Panc1 (cell line): ENCODE measurements around the gene PSMC1. TPM values are rescaled to one million over a fixed set of nuclear protein-coding genes. Genes with fewer than 3 reads are reported as not detected.

Source experiments
- ATAC-seq: fragments of 200-7000 bp; cut with Tn5 transposase; 2 replicates; pipeline ENCODE4 v1.9.1; 2020; ENCODE audit warnings: mild to moderate bottlenecking, moderate library complexity
- BruUV-seq: library from RNA; stranded (reverse); fragments of 400-500 nt; replicated peaks from 2 replicates; lab custom pipeline; 2021; lab: Mats Ljungman, UMichigan
- CTCF ChIA-PET: fragments of 300-600 bp; sonication (Branson Sonifier 250); formaldehyde crosslinking; loops from one replicate; lab custom pipeline; 2022; ENCODE audit warnings: antibody characterized with exemption; lab: Charles Lee
- POLR2A ChIA-PET: fragments of 300-600 bp; sonication (Branson Sonifier 250); formaldehyde crosslinking; loops from one replicate; lab custom pipeline; 2022; ENCODE audit warnings: antibody characterized with exemption; lab: Charles Lee
- DNase-seq: peaks from one replicate; pipeline ENCODE4 v3.0.0-alpha.2; 2010; ENCODE audit warnings: low read depth, low spot score
- H3K27ac ChIP-seq: 2 replicates; pipeline ENCODE4 v1.5.1; 2011; ENCODE audit warnings: mild to moderate bottlenecking, low read length, inconsistent platforms
- H3K27me3 ChIP-seq: fragments of 200-500 bp; sonication (Bioruptor generic); 2 replicates; pipeline ENCODE4 v1.6.0; 2014; ENCODE audit warnings: low read length, inconsistent platforms; ENCODE audit not compliant: control insufficient read depth, insufficient read depth
- H3K36me3 ChIP-seq: fragments of 200-500 bp; sonication (Bioruptor generic); 2 replicates; pipeline ENCODE4 v1.5.1; 2014; ENCODE audit warnings: inconsistent platforms, mild to moderate bottlenecking, low read length, moderate library complexity; ENCODE audit not compliant: control insufficient read depth, insufficient read depth
- H3K4me1 ChIP-seq: 2 replicates; pipeline ENCODE4 v1.5.1; 2011; ENCODE audit warnings: inconsistent platforms, mild to moderate bottlenecking, low read length, moderate library complexity; ENCODE audit not compliant: control insufficient read depth, insufficient read depth
- H3K4me3 ChIP-seq, 2 experiments: 2 replicates each; pipeline ENCODE4 v1.5.1; 2011 to 2012; ENCODE audit warnings: low read depth in 2 of 2, low read length in 2 of 2, mild to moderate bottlenecking in 2 of 2, inconsistent platforms in 1 of 2, moderate library complexity in 1 of 2
- H3K9me3 ChIP-seq: fragments of 200-500 bp; sonication (Bioruptor generic); 2 replicates; pipeline ENCODE4 v1.5.1; 2014; ENCODE audit warnings: low read depth, mild to moderate bottlenecking, inconsistent platforms, low read length, moderate library complexity; ENCODE audit not compliant: control insufficient read depth, insufficient read depth
- POLR2AphosphoS5 ChIP-seq: IDR thresholded peaks from 2 replicates; pipeline ENCODE4 v1.6.1; 2012; ENCODE audit warnings: mild to moderate bottlenecking, low read depth, low read length, moderate library complexity
- SIN3A ChIP-seq: IDR thresholded peaks from 2 replicates; pipeline ENCODE4 v1.6.1; 2012; ENCODE audit warnings: low read depth, mild to moderate bottlenecking, low read length, moderate library complexity, borderline replicate concordance; ENCODE audit not compliant: insufficient read depth
- TCF7L2 ChIP-seq: IDR thresholded peaks from 2 replicates; pipeline ENCODE4 v1.6.1; 2011; ENCODE audit warnings: mild to moderate bottlenecking, low read depth, low read length, inconsistent platforms
- in situ Hi-C: cut with HindIII; loops from 2 replicates; pipeline ENCODE4 v1.10.0; 2016; ENCODE audit warnings: low sequenced_read_pairs, low pct_unique_long_range_greater_than_20kb
- intact Hi-C: fragments of 100-400 bp; cut with micrococcal nuclease; formaldehyde crosslinking; loops from one replicate; pipeline ENCODE4 v1.10.0; 2022; ENCODE audit not compliant: unreplicated experiment
- total RNA-seq: library from RNA; stranded (reverse); gene quantifications from one replicate; pipeline ENCODE4 v1.2.1, GENCODE V29; 2021; ENCODE audit not compliant: unreplicated experiment
- TF ChIP-seq, protein P1 (sequence below): fragments of 450-650 bp; IDR thresholded peaks from 2 replicates; pipeline ENCODE4 v1.5.1; 2017; ENCODE audit warnings: mild to moderate bottlenecking
- TF ChIP-seq, protein P2 (sequence below), 2 experiments: IDR thresholded peaks; 2 replicates each; pipeline ENCODE4 v1.6.1; 2011 to 2012; ENCODE audit warnings: low read depth in 2 of 2, control low read depth in 1 of 2, low read length in 1 of 2, mild to moderate bottlenecking in 1 of 2, moderate library complexity in 1 of 2; ENCODE audit not compliant: insufficient read depth in 1 of 2

Gene PSMC1
- total RNA-seq, 1 experiment from 2014 or later = 112 TPM

DNA sequence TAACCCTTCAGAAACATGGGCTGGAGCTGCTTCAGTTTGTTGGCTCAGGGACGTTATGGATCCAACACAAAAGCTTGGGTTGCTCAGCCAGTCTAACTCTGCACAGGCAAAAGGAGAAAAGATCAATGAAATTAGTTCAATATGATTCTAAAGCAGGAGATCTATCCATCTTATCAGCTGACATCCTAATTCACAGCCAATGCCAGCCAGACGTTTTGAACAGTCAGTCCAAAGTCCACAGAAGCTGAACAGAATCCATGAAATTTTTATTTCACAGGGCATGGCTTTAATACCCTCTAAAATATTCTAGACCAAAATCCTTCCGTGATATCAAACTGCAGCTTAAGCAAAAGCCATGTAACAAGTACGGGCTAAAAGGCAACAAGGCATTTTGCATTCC is 61.7 kb downstream of the PSMC1 start:
- Histone ChIP-seq H3K36me3 (0 out of 2 replicates have a peak, but pooled peaks cover 3% of the 10 kb centered on the region), H3K4me3 (no peak overlapping the region), H3K9me3 (no peaks in the 10 kb centered on the region), H3K27ac (no peak overlapping the region), H3K4me1 (no peaks in the 10 kb centered on the region), H3K27me3 (no peaks in the 10 kb centered on the region)
- no peak for DNase-seq
- no TSS peak for BruUV-seq
- ChIA-PET POLR2A (no interaction called here), CTCF (no interaction called here)
- ATAC-seq = no peak
- TF ChIP-seq TCF7L2 (no peak), SIN3A (no peak), POLR2AphosphoS5 (no peak)
- TF ChIP-seq, protein P1, sequence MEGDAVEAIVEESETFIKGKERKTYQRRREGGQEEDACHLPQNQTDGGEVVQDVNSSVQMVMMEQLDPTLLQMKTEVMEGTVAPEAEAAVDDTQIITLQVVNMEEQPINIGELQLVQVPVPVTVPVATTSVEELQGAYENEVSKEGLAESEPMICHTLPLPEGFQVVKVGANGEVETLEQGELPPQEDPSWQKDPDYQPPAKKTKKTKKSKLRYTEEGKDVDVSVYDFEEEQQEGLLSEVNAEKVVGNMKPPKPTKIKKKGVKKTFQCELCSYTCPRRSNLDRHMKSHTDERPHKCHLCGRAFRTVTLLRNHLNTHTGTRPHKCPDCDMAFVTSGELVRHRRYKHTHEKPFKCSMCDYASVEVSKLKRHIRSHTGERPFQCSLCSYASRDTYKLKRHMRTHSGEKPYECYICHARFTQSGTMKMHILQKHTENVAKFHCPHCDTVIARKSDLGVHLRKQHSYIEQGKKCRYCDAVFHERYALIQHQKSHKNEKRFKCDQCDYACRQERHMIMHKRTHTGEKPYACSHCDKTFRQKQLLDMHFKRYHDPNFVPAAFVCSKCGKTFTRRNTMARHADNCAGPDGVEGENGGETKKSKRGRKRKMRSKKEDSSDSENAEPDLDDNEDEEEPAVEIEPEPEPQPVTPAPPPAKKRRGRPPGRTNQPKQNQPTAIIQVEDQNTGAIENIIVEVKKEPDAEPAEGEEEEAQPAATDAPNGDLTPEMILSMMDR = no peak
- TF ChIP-seq, protein P2, sequence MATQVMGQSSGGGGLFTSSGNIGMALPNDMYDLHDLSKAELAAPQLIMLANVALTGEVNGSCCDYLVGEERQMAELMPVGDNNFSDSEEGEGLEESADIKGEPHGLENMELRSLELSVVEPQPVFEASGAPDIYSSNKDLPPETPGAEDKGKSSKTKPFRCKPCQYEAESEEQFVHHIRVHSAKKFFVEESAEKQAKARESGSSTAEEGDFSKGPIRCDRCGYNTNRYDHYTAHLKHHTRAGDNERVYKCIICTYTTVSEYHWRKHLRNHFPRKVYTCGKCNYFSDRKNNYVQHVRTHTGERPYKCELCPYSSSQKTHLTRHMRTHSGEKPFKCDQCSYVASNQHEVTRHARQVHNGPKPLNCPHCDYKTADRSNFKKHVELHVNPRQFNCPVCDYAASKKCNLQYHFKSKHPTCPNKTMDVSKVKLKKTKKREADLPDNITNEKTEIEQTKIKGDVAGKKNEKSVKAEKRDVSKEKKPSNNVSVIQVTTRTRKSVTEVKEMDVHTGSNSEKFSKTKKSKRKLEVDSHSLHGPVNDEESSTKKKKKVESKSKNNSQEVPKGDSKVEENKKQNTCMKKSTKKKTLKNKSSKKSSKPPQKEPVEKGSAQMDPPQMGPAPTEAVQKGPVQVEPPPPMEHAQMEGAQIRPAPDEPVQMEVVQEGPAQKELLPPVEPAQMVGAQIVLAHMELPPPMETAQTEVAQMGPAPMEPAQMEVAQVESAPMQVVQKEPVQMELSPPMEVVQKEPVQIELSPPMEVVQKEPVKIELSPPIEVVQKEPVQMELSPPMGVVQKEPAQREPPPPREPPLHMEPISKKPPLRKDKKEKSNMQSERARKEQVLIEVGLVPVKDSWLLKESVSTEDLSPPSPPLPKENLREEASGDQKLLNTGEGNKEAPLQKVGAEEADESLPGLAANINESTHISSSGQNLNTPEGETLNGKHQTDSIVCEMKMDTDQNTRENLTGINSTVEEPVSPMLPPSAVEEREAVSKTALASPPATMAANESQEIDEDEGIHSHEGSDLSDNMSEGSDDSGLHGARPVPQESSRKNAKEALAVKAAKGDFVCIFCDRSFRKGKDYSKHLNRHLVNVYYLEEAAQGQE (IDR thresholded peaks at IDR 0.05; ENCODE audit: insufficient read depth in 1 of 2, low read depth in 2 of 2, low read length in 1 of 2) = no peak
- in situ Hi-C loops = no loop called here
- intact Hi-C loops = no loop called here

GRCh38 chr14:90319173-90319572 is 62.8 kb downstream of the PSMC1 start:
- no peaks in the 10 kb centered on the region for H3K9me3 ChIP-seq
- intact Hi-C loops = no loop called here
- CTCF ChIA-PET = no interaction called here
- 0 out of 2 replicates have a peak, but pooled peaks cover 3% of the 10 kb centered on the region for H3K36me3 ChIP-seq
- no peak overlapping the region for H3K4me3 ChIP-seq
- no peaks in the 10 kb centered on the region for H3K27me3 ChIP-seq
- BruUV-seq = no TSS peak
- DNase-seq (no peak), ATAC-seq (no peak)
- no peak overlapping the region for H3K27ac ChIP-seq
- TF ChIP-seq POLR2AphosphoS5 = no peak
- TF ChIP-seq, protein P1 = no peak
- TF ChIP-seq, protein P2 (IDR thresholded peaks at IDR 0.05; ENCODE audit: insufficient read depth in 1 of 2, low read depth in 2 of 2, low read length in 1 of 2) = no peak
- no peak for TF ChIP-seq TCF7L2
- no peak for TF ChIP-seq SIN3A
- POLR2A ChIA-PET = no interaction called here
- in situ Hi-C loops = no loop called here
- no peaks in the 10 kb centered on the region for H3K4me1 ChIP-seq
